Type B pancreatic cell (in vitro differentiated cells): ENCODE results near the gene PROSER2. TPM values are rescaled to one million over a fixed set of nuclear protein-coding genes. Genes with fewer than 3 reads are reported as not detected.
A peak's percentile ranks its signal among the peaks of the same experiment; 100 is the strongest.

Source experiments
- DNase-seq: peaks from one replicate; pipeline ENCODE4 v3.0.0; 2021; ENCODE audit warnings: mixed read lengths; ENCODE audit not compliant: unreplicated experiment; ENCODE audit errors: extremely low spot score
- H3K27ac Mint-ChIP-seq: 2 replicates; pipeline ENCODE4 v1.8.0; 2021; ENCODE audit warnings: mild to moderate bottlenecking, mixed read lengths
- H3K27me3 Mint-ChIP-seq: 2 replicates; pipeline ENCODE4 v1.8.0; 2021; ENCODE audit warnings: mixed read lengths
- H3K36me3 Mint-ChIP-seq: 2 replicates; pipeline ENCODE4 v1.8.0; 2021; ENCODE audit warnings: mixed read lengths
- H3K4me1 Mint-ChIP-seq: one replicate; pipeline ENCODE4 v1.8.0; 2021; ENCODE audit warnings: mixed read lengths; ENCODE audit not compliant: unreplicated experiment
- H3K4me3 Mint-ChIP-seq: 2 replicates; pipeline ENCODE4 v1.8.0; 2021; ENCODE audit warnings: mild to moderate bottlenecking, mixed read lengths
- H3K9me3 Mint-ChIP-seq: 2 replicates; pipeline ENCODE4 v1.8.0; 2021; ENCODE audit warnings: mixed read lengths
- CTCF ChIP-seq: fragments of 200-600 bp; sonication (generic); conservative IDR thresholded peaks from 2 replicates; pipeline ENCODE4 v1.5.0; 2021; ENCODE audit warnings: antibody characterized with exemption, mild to moderate bottlenecking
- total RNA-seq: library from RNA; stranded (reverse); gene quantifications from 2 replicates; pipeline ENCODE4 v1.2.1, GENCODE V29; 2021; ENCODE audit warnings: low replicate concordance

PROSER2 gene
- total RNA-seq, 1 donor from 2014 or later = 6.7 TPM

DNA sequence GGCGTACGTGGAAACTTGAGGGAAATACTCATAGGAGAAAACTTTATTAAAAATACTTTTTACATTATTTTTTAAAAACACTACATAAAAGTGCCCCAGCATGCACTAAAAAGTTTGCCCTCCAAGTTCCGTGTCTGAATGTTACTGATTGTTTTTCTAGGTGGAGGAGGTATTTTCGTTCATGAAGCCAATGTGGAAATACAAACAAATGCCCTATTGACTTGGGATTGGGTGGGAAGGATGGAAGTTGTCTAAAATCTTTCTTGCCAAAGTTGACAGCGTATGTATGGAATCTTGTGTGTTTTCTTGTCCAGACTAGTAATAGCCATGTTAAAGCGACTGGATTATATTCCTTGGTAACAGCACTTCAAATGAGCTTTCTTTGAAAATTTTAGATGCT is 1.2 kb downstream of the PROSER2 start:
- Mint-ChIP-seq H3K4me3 (peak overlapping the region; percentile 91), H3K9me3 (no peaks in the 10 kb centered on the region), H3K4me1 (peaks cover 21% of the 10 kb centered on the region), H3K27ac (no peak overlapping the region), H3K36me3 (no peaks in the 10 kb centered on the region), H3K27me3 (peaks cover 28% of the 10 kb centered on the region)
- no peak for DNase-seq
- TF ChIP-seq CTCF = no peak

- TF ChIP-seq CTCF = no peak
- Mint-ChIP-seq H3K9me3 (no peaks in the 10 kb centered on the region), H3K4me1 (peaks cover 21% of the 10 kb centered on the region), H3K27ac (no peak overlapping the region), H3K27me3 (peaks cover 28% of the 10 kb centered on the region), H3K4me3 (peak overlapping the region; percentile 91), H3K36me3 (no peaks in the 10 kb centered on the region)
- DNase-seq = no peak
Measured at GRCh38 chr10:11824825-11825224, 1.7 kb downstream of the PROSER2 start.

DNA sequence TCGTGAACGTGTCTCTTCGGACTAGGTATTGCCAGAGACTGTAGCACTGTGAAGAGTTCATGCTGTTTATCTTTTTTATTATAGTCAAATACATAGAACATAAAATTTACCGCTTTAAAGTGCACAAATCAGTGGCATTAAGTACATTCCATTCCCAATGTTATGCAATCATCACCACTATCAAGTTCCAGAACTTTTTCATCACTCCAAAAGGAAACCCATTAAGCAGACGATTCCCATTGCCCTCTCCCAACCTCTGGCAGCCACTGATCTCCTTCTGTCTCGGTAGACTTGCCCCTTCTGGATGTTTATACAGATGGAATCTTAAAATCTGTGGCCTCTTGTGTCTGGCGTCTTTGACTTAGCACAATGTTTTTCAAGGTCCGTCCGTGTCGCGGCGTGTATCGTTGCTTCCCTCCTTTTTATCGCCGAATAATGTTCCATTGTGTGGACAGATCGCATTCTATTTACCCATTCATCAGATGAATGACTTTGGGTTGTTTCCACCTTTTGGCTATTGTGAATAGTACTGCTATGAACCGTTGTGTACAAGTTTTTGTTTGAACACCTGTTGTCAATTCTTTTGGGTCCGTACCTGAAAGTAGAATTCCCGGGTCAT is 2.7 kb downstream of the PROSER2 start:
- no peak for TF ChIP-seq CTCF
- H3K27me3 Mint-ChIP-seq = peaks cover 28% of the 10 kb centered on the region
- no peaks in the 10 kb centered on the region for H3K36me3 Mint-ChIP-seq
- peaks cover 32% of the 10 kb centered on the region for H3K4me1 Mint-ChIP-seq
- H3K9me3 Mint-ChIP-seq = no peaks in the 10 kb centered on the region
- DNase-seq = no peak
- no peak overlapping the region for H3K27ac Mint-ChIP-seq
- peak overlapping the region; percentile 91 for H3K4me3 Mint-ChIP-seq

DNA sequence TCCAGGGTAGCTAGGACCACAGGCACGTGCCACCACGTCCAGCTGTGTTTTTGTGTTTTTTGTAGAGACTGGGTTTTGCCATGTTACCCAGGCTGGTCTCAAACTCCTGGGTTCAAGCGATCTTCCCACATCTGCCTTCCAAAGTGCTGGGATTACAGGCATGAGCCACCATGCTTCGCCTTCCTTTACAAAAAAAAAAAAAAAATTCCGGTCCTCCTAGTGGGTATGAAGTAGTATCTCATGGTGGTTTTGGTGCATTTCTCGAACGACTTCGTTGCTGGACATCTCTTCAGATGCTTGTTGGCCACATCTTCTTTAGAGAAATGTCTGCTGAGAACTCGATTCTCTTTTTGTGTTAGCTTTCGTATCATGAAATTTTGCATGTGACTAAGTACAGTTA is 3.9 kb downstream of the PROSER2 start:
- Mint-ChIP-seq H3K27ac (no peak overlapping the region), H3K27me3 (peaks cover 24% of the 10 kb centered on the region), H3K9me3 (no peaks in the 10 kb centered on the region), H3K36me3 (no peaks in the 10 kb centered on the region), H3K4me1 (peaks cover 37% of the 10 kb centered on the region), H3K4me3 (peak overlapping the region; percentile 16)
- no peak for TF ChIP-seq CTCF
- no peak for DNase-seq

GRCh38 chr10:11827414-11827813 is 4.3 kb downstream of the PROSER2 start:
- Mint-ChIP-seq H3K4me3 (peak overlapping the region; percentile 16), H3K27ac (no peak overlapping the region), H3K9me3 (no peaks in the 10 kb centered on the region), H3K27me3 (peaks cover 24% of the 10 kb centered on the region), H3K36me3 (no peaks in the 10 kb centered on the region), H3K4me1 (peaks cover 40% of the 10 kb centered on the region)
- DNase-seq = no peak
- no peak for TF ChIP-seq CTCF
